ENCODE results near the gene VPS29.

The VPS29 gene

DNA sequence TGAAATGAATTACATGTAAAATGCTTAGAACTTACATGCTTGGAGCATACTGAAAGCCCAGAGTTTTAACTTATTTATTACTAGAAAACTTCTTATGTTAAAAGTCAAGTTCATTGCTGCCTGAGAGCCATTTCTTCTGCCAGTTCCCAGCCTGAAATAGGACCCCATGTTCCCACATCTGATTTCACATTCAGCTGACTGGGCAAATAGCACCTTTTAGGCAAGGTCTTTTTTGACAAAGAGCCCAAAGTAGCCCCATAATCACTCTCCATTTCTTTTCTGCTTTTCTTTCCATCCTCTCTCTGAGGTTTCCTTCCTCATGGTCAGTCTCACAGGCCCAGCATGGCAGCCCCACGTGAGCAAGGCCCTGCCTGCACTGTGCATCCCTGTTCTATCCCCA lies 50.6 kb downstream of the VPS29 start:
- no peak for FAIRE-seq
- DNase-seq (ENCODE audit: low spot score) = no peak

DNA sequence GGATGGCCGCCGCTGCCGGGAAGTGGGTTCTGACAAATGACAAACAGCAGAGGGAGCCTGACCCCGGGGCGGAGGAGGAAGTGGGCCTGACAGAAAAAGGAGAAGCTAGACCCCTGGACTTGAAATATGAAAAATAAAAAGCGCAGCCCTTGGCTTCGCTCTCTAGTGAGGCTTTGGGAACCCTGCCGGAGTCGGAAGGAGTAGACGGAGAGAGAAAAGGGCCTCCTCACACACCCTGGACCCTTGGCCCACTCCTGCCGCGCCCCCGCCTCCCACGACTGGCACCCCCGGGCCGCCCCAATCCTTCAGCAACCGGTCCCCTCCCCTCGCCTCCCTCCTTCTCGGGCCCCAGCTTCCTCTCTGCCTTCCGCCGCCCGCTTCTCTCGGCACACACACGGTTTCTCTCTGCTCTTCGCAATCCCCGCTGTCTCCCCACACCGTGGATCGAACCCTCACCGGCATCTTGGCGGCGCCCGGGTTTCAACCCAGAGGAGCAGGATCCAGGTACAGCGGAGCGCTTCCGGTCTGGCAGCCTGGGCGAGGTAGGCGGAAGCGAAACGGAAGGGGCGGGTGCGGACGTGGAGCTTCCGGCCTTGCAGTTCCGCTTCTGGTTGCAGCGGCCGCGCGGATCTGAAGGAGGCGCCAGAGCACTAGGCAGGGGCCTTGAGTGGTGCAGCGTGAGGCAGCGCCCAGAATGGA lies 52.0 kb downstream of the VPS29 start, which contains the start of gene ARPC3:
ARPC3 (minus strand) TSS at position 539 of the 699 bp plus-strand sequence; CDS start at position 462, 77 bp downstream.
- FAIRE-seq (no peak), DNase-seq (ENCODE audit: low spot score) (peak; percentile 89)

DNA sequence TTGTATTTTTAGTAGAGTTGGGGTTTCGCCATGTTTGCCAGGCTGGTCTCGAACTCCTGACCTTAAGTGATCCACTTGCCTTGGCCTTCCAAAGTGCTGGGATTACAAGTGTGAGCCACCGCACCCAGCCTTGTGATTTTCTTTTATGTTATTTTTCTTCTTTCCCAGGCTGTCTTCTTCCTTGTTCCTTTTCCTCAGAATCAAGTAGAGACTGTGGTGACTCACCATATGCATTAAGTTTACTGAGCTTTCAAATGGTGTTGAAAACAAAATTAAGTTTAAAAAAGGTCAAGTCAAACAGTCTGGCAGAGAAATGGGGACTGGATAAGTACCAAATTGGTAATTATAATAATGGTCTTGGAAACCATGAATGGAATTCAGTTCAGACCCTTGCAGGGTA lies 57.5 kb downstream of the VPS29 start:
- no peak for FAIRE-seq
- DNase-seq (ENCODE audit: low spot score) = no peak

All from urothelium cell line (cell line).